ENCODE results near the gene FILIP1L. TPM values are rescaled to one million over a fixed set of nuclear protein-coding genes. Genes with fewer than 3 reads are reported as not detected.
A peak's percentile ranks its signal among the peaks of the same experiment; 100 is the strongest.

Gene FILIP1L
- total and polyA plus RNA-seq, 2 of the 4 experiments (the other 2 are of a cell fraction) = 11.5 to 19.9 TPM

- no peak overlapping the region for H3K4me3 ChIP-seq (ENCODE audit: insufficient read depth, low read depth, low read length)
- peak; percentile 23 for DNase-seq
- H2AK9ac ChIP-seq (replicated peaks; ENCODE audit: low read depth, low read length, poor library complexity) = no peak overlapping the region
- H3K56ac ChIP-seq (ENCODE audit: extremely low read depth, insufficient read depth, low read length) = no peak overlapping the region
- CTCF ChIA-PET = no interaction called here
- H3K27ac ChIP-seq (ENCODE audit: insufficient read depth, low read length) = no peak overlapping the region
- no peaks in the 10 kb centered on the region for H4K20me1 ChIP-seq (ENCODE audit: insufficient read depth, low read length)
- H3K14ac ChIP-seq (replicated peaks; ENCODE audit: low read depth, low read length) = no peak overlapping the region
- no peak overlapping the region for H2AFZ ChIP-seq (replicated peaks; ENCODE audit: low read length, poor library complexity)
- H3K27me3 ChIP-seq (ENCODE audit: control insufficient read depth, insufficient read depth, low read length) = no peaks in the 10 kb centered on the region
- H3K4ac ChIP-seq (ENCODE audit: low read depth, low read length) = no peak overlapping the region
- H2BK120ac ChIP-seq (ENCODE audit: low read depth, low read length) = no peak overlapping the region
- intact Hi-C loops (cut with micrococcal nuclease) (no loop called here), in situ Hi-C loops (cut with MboI; ENCODE audit: low sequenced_read_pairs) (no loop called here), dilution Hi-C loops (cut with HindIII; ENCODE audit: low sequenced_read_pairs, unreplicated experiment) (no loop called here)
- H2BK15ac ChIP-seq (ENCODE audit: low read depth, low read length) = no peak overlapping the region
- no peak overlapping the region for H2BK20ac ChIP-seq (ENCODE audit: low read depth, low read length)
- no peak overlapping the region for H3K4me2 ChIP-seq (ENCODE audit: low read depth, low read length)
- H4K91ac ChIP-seq (ENCODE audit: insufficient read depth, low read depth, low read length) = no peak overlapping the region
- TF ChIP-seq BHLHE40 (IDR thresholded peaks at IDR 0.05; ENCODE audit: low read depth, low read length) = no peak
- TF ChIP-seq, protein P1, sequence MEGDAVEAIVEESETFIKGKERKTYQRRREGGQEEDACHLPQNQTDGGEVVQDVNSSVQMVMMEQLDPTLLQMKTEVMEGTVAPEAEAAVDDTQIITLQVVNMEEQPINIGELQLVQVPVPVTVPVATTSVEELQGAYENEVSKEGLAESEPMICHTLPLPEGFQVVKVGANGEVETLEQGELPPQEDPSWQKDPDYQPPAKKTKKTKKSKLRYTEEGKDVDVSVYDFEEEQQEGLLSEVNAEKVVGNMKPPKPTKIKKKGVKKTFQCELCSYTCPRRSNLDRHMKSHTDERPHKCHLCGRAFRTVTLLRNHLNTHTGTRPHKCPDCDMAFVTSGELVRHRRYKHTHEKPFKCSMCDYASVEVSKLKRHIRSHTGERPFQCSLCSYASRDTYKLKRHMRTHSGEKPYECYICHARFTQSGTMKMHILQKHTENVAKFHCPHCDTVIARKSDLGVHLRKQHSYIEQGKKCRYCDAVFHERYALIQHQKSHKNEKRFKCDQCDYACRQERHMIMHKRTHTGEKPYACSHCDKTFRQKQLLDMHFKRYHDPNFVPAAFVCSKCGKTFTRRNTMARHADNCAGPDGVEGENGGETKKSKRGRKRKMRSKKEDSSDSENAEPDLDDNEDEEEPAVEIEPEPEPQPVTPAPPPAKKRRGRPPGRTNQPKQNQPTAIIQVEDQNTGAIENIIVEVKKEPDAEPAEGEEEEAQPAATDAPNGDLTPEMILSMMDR (conservative IDR thresholded peaks at IDR 0.05; ENCODE audit: low read depth, low read length) = no peak
- TF ChIP-seq MXI1 (IDR thresholded peaks at IDR 0.05; ENCODE audit: borderline replicate concordance, low read depth, low read length) = no peak
- TF ChIP-seq MAFK (IDR thresholded peaks at IDR 0.05; ENCODE audit: low read depth, low read length) = no peak
- TF ChIP-seq RFX5 (IDR thresholded peaks at IDR 0.05; ENCODE audit: low read depth, low read length) = no peak
- no peak for TF ChIP-seq CHD1 (IDR thresholded peaks at IDR 0.05; ENCODE audit: low read depth, low read length)
- H3K9me3 ChIP-seq (ENCODE audit: control insufficient read depth, insufficient read depth, low read length) = no peaks in the 10 kb centered on the region
- H3K9ac ChIP-seq (ENCODE audit: low read depth, low read length) = no peak overlapping the region
- no peaks in the 10 kb centered on the region; a peak in 1 of 4 replicates for H3K79me1 ChIP-seq (ENCODE audit: low read depth in 1 of 2, low read length in 2 of 2)
- H2AK5ac ChIP-seq (ENCODE audit: low read depth, low read length) = no peak overlapping the region
- no peak overlapping the region for H4K8ac ChIP-seq (ENCODE audit: low read depth in 2 of 2, low read length in 2 of 2)
- no peak overlapping the region for H3K23ac ChIP-seq (ENCODE audit: low read depth, low read length)
- no peak overlapping the region for H2BK5ac ChIP-seq (ENCODE audit: low read depth, low read length, poor library complexity, severe bottlenecking)
- no peaks in the 10 kb centered on the region; the same call in 1 of the 2 replicates for H3K9me1 ChIP-seq (ENCODE audit: insufficient read depth, low read length)
- H3K36me3 ChIP-seq (ENCODE audit: control insufficient read depth, insufficient read depth, low read length) = no peaks in the 10 kb centered on the region
- POLR2A ChIA-PET (ENCODE audit: unreplicated experiment) = no interaction called here
- no TSS peak for BruUV-seq (replicated peaks)
- ATAC-seq (ENCODE audit: low read depth) = no peak
- H4K5ac ChIP-seq (ENCODE audit: low read depth, low read length) = no peak overlapping the region
- WGBS, 2 experiments (ENCODE audit: extremely low coverage in 2 of 2, insufficient read length in 1 of 2) = no CpG with 5 or more reads among the region's 1 CpG
- no peak overlapping the region for H3K18ac ChIP-seq (ENCODE audit: low read depth, low read length)
- H3K4me1 ChIP-seq (ENCODE audit: control insufficient read depth, insufficient read depth, low read length) = peaks cover 10% of the 10 kb centered on the region
Observed at GRCh38 chr3:100027321-100027720, 87.0 kb downstream of the FILIP1L start.

Measured in IMR-90 (cell line).